Activated CD8-positive, alpha-beta T cell treated with anti-CD3 and anti-CD28 coated beads for 36 hours (primary cell): Measurements from ENCODE around the gene EARS2. TPM values are rescaled to one million over a fixed set of nuclear protein-coding genes. Genes with fewer than 3 reads are reported as not detected.

ENCODE experiments used
- ATAC-seq: fragments of 200-7000 bp; cut with Tn5 transposase; one replicate; pipeline ENCODE4 v1.10.0; 2021; ENCODE audit warnings: mild to moderate bottlenecking, moderate library complexity
- CTCF ChIA-PET: fragments of 350-600 bp; sonication (Branson Sonifier 250); formaldehyde crosslinking; loops from one replicate; lab custom pipeline; 2021; ENCODE audit warnings: antibody characterized with exemption; lab: Charles Lee
- POLR2A ChIA-PET: fragments of 350-600 bp; sonication (Branson Sonifier 250); formaldehyde crosslinking; loops from one replicate; lab custom pipeline; 2021; ENCODE audit warnings: antibody characterized with exemption; lab: Charles Lee
- DNase-seq: peaks from one replicate; pipeline ENCODE4 v3.0.0-alpha.2; 2020
- H3K27ac Mint-ChIP-seq: one replicate; pipeline ENCODE4 v1.8.0; 2021; ENCODE audit warnings: mild to moderate bottlenecking, mixed read lengths
- H3K27me3 Mint-ChIP-seq: one replicate; pipeline ENCODE4 v1.8.0; 2021; ENCODE audit warnings: mixed read lengths
- H3K36me3 Mint-ChIP-seq: one replicate; pipeline ENCODE4 v1.8.0; 2021; ENCODE audit warnings: low read depth, mixed read lengths
- H3K4me1 Mint-ChIP-seq: one replicate; pipeline ENCODE4 v1.8.0; 2021; ENCODE audit warnings: low read depth, mixed read lengths
- H3K4me3 Mint-ChIP-seq: one replicate; pipeline ENCODE4 v1.8.0; 2021; ENCODE audit warnings: mild to moderate bottlenecking, moderate library complexity, mixed read lengths
- H3K9me3 Mint-ChIP-seq: one replicate; pipeline ENCODE4 v1.8.0; 2021; ENCODE audit warnings: mixed read lengths
- CTCF ChIP-seq: fragments of 200-600 bp; IDR thresholded peaks from one replicate; pipeline ENCODE4 v1.8.0; 2022; ENCODE audit warnings: antibody characterized with exemption, mild to moderate bottlenecking
- intact Hi-C: fragments of 100-400 bp; cut with micrococcal nuclease; formaldehyde crosslinking; loops from one replicate; pipeline ENCODE4 v1.10.0; 2022
- total RNA-seq, 2 experiments: library from RNA; stranded (reverse); gene quantifications; one replicate each; pipeline ENCODE4 v1.2.3, GENCODE V29; 2021

The EARS2 gene
- total RNA-seq, 2 experiments from 2014 or later = 25.7 to 29.1 TPM

GRCh38 chr16:23581764-23582163, 24.6 kb upstream of the EARS2 start:
- intact Hi-C loops = no loop called here
- DNase-seq (no peak), ATAC-seq (no peak)
- Mint-ChIP-seq H3K4me3 (no peak overlapping the region), H3K4me1 (no peaks in the 10 kb centered on the region), H3K9me3 (no peaks in the 10 kb centered on the region), H3K36me3 (peaks cover 36% of the 10 kb centered on the region), H3K27ac (peak overlapping the region; percentile 13), H3K27me3 (no peaks in the 10 kb centered on the region)
- CTCF ChIA-PET = interaction anchor here (0.6 kb wide), 1 partner anchor 28 kb away, joined by 4 read pairs; no protein-coding TSS in a partner anchor
- POLR2A ChIA-PET = interaction anchor here (1.9 kb wide), 1 partner anchor 10 kb away, joined by 8 read pairs; no protein-coding TSS in a partner anchor
- TF ChIP-seq CTCF = no peak

GRCh38 chr16:23580391-23580790, 23.2 kb upstream of the EARS2 start:
- Mint-ChIP-seq H3K9me3 (no peaks in the 10 kb centered on the region), H3K4me3 (no peak overlapping the region), H3K36me3 (peaks cover 29% of the 10 kb centered on the region), H3K27ac (no peak overlapping the region), H3K27me3 (no peaks in the 10 kb centered on the region), H3K4me1 (no peaks in the 10 kb centered on the region)
- no peak for ATAC-seq
- no peak for DNase-seq
- intact Hi-C loops = no loop called here
- POLR2A ChIA-PET = interaction anchor here (1.9 kb wide), 1 partner anchor 11 kb away, joined by 8 read pairs; no protein-coding TSS in a partner anchor
- TF ChIP-seq CTCF = no peak
- CTCF ChIA-PET = no interaction called here

- H3K4me1 Mint-ChIP-seq = no peaks in the 10 kb centered on the region
- no peak for TF ChIP-seq CTCF
- no peaks in the 10 kb centered on the region for H3K27me3 Mint-ChIP-seq
- ChIA-PET CTCF (interaction anchor here (0.9 kb wide), 1 partner anchor 144 kb away, joined by 3 read pairs; no protein-coding TSS in a partner anchor), POLR2A (no interaction called here)
- ATAC-seq (no peak), DNase-seq (no peak)
- H3K36me3 Mint-ChIP-seq = peaks cover 23% of the 10 kb centered on the region
- intact Hi-C loops = no loop called here
- no peaks in the 10 kb centered on the region for H3K9me3 Mint-ChIP-seq
- H3K4me3 Mint-ChIP-seq = no peak overlapping the region
- H3K27ac Mint-ChIP-seq = no peak overlapping the region
Measured at GRCh38 chr16:23579371-23579770, 22.2 kb upstream of the EARS2 start.

GRCh38 chr16:23578101-23578830, 21.1 kb upstream of the EARS2 start:
- no peak for ATAC-seq
- Mint-ChIP-seq H3K27me3 (no peaks in the 10 kb centered on the region), H3K27ac (no peak overlapping the region), H3K4me3 (no peak overlapping the region), H3K9me3 (no peaks in the 10 kb centered on the region), H3K4me1 (no peaks in the 10 kb centered on the region), H3K36me3 (peaks cover 23% of the 10 kb centered on the region)
- CTCF ChIA-PET = no interaction called here
- POLR2A ChIA-PET = interaction anchor here (0.9 kb wide), 1 partner anchor 17 kb away, joined by 3 read pairs; no protein-coding TSS in a partner anchor
- intact Hi-C loops = no loop called here
- no peak for TF ChIP-seq CTCF
- DNase-seq = no peak

- no peak for ATAC-seq
- no peaks in the 10 kb centered on the region for H3K27me3 Mint-ChIP-seq
- intact Hi-C loops = no loop called here
- H3K36me3 Mint-ChIP-seq = peaks cover 23% of the 10 kb centered on the region
- no peak for DNase-seq
- H3K4me1 Mint-ChIP-seq = no peaks in the 10 kb centered on the region
- POLR2A ChIA-PET = interaction anchor here (0.9 kb wide), 1 partner anchor 16 kb away, joined by 3 read pairs; no protein-coding TSS in a partner anchor
- no peak overlapping the region for H3K27ac Mint-ChIP-seq
- no peaks in the 10 kb centered on the region for H3K9me3 Mint-ChIP-seq
- no peak for TF ChIP-seq CTCF
- CTCF ChIA-PET = no interaction called here
- no peak overlapping the region for H3K4me3 Mint-ChIP-seq
Measured at GRCh38 chr16:23577493-23577892, 20.3 kb upstream of the EARS2 start.
